CD4-positive, alpha-beta T cell treated with Interleukin-6 for 4 hours (primary cell): ENCODE data around the gene TMEM92.
"Not testable (repeated sequence)": the region's sequence is repeated elsewhere in the genome, so short reads cannot be mapped to it uniquely, and the experiment has no call there.

Experiments used
- DNase-seq: peaks from one replicate; pipeline ENCODE4 v3.0.0-alpha.2; 2020; ENCODE audit warnings: mixed read lengths

The TMEM92 gene

GRCh38 chr17:50262001-50262794 is 12.1 kb upstream of the TMEM92 start:
- no peak for DNase-seq

- DNase-seq, result no peak
Measured at GRCh38 chr17:50263331-50264262, 10.7 kb upstream of the TMEM92 start.

DNA sequence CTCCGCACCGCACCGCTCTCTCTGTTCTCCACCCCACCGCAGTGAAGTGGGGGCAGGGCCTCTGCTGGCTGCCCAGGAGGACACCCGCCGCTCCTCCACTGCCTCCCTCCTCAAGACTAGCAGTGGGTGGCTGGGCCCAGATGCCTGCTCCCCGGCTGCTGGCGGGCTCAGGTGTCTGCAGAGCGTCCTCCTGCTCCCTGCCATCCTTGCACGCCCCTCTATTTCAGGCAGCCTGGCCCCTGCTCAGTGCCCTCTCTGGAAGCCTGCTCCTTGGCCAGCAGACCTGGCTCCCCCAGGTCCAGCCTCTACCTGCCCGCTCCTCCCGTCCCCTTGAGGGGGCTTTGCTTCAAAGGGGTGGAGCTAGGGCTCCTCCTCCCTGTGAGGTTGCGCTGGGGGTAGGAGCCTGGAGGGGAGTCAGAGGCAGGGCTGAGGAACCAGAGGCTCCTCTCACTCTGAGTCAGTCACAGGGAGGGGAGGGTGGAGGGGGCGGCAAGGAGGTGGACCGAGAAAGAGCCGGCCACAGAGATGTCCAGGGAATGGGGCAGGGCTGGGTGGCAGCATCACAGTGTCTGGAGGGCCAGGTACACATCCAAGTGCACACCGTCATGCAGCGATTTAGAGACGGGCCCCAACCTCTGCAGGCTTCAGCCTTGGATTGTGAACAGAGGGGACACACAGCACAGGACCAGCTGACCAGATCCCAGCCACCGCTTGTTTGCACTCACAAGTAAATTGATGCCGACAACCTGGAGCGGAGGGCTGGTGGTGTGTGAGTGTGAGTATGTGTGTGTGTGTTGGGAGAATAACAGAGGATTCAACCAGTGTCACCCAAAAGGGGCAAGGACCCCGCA is 9.8 kb upstream of the TMEM92 start:
- no peak for DNase-seq

GRCh38 chr17:50265212-50265611 is 9.1 kb upstream of the TMEM92 start:
- DNase-seq, result no peak

DNA sequence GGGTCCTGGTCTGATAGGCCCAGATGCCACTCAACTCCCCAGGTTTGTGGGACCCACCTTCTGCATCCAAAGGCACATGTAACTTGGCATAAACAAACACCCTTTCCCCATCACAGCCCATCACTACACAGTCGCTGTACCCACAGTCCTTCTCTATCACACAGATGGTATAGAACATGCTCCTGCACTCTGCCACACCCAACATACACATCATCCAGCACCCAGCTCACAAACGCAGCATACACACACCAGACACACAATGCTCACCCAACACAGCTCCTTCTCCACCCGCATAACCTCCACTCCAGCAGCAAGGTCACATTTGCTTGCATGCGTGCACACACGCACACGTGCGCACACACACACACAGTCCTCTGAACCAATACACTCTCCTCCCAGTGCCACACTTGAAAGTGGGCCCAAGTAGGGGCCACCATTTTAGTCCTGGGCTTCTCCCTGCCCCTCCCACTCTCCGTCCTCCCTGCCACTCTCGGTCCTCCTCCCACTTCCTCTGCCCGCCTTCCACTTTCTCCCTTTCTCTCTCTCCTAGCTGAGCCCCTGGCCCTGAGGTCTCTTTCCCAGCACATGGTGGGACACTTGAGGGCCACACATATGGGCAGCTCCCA is 8.5 kb upstream of the TMEM92 start:
- DNase-seq, result no peak

DNA sequence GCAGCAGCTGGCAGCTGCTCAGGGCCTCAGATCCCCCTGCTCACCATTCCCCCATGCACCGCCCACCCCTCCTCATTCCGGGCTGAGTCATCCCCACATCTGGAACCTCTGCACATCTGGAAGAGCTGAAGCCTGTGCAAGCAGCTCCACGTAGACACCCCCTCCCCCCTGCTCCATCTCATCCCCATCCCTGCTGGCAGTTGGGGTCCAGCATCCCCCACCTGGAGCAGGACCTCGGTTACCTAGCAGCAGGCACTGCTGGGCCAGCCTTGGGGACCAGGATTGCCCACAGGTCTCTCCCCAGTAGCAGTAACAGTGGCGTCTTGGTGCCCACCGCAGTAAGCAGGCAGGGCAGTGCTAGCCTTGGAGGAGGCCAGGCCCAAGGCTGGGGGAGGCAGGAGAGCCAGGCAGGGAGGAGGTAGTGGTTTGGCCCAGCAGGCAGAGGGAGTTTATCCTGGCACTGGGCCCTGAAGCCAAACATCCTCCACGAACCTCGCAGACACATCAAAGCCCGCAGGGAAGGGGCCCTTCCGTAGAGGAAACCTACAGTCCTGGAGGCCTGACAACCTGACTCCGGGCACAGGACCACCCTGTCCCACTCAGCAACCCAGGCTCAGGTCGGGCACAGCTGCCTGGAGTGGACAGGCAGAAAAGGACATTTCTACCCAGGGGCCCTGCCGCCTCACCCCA is 7.7 kb upstream of the TMEM92 start:
- DNase-seq, result no peak

- DNase-seq, result no peak
Measured at GRCh38 chr17:50267074-50267841, 7.0 kb upstream of the TMEM92 start.

GRCh38 chr17:50268026-50268425 is 6.2 kb upstream of the TMEM92 start:
- no peak for DNase-seq

DNA sequence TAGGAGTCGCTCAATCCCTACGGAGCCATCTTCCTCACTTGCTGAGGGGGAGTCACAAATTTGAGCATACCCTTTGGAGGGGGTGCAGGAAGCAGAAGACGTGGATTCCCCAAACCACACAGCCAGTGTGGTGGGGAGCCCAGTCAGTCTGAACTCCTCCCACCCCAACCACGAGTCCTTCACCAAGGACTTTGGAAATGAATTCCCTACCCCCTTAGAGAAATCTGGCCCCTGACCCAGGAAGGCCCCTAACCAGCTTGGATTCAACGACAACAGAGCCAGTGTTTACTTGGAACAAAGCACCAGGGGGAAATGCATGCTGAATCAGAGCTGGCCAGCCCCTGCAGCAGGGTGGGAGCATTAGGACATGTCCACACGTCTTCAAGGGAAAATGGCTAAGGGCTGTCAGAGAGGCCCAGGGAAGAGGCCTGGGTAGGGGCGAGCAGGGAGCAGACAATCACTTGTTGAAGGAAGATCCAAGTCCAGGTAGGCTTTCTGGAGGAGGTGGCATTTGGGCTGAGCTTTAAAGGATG is 5.5 kb upstream of the TMEM92 start:
- no peak for DNase-seq

DNA sequence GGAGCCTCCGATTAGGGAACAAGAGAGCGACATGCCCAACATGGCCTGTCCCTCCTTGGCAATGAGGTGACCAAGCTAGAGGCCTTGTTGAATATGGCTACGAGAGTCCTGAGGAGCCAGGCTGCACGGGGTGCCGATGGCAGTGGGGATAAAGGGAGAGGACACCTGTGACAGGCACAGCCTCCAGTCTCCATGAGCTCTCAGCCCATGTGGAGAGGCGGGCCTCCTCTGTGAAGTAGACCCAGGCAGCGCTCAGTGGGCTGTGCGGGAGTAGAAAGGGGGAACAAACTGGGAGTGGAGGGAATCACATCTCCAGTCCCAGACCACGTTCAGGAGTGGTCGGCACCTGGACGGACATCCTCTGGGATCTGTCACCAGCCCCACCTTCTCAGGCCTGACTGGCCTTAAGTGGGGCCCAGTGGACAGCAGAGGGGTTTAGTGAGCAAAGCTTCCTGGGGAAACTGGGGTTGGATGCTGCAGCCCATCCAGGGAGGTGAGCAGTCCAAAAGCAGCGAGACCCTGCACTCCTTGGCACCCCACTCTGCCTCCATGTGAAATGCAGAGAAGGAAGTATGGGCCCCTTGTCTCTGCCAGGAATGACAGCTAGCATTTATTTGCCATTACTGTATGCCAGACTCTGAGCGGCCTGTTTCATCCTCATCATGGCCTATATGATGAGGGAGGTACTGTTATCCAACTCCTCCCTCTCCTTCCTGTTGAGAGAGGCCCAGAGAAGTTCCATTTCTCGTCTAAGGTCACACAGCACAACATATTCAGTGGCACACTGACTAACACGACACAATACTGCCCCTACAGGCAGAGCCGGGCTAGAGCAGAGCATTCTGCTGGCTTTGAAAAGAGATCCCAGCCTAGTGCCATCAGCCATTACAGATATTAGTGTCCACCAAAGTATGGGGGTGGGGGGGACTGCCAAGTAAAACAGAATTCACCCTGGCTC is 4.5 kb upstream of the TMEM92 start:
- DNase-seq, result peak; percentile 59

DNA sequence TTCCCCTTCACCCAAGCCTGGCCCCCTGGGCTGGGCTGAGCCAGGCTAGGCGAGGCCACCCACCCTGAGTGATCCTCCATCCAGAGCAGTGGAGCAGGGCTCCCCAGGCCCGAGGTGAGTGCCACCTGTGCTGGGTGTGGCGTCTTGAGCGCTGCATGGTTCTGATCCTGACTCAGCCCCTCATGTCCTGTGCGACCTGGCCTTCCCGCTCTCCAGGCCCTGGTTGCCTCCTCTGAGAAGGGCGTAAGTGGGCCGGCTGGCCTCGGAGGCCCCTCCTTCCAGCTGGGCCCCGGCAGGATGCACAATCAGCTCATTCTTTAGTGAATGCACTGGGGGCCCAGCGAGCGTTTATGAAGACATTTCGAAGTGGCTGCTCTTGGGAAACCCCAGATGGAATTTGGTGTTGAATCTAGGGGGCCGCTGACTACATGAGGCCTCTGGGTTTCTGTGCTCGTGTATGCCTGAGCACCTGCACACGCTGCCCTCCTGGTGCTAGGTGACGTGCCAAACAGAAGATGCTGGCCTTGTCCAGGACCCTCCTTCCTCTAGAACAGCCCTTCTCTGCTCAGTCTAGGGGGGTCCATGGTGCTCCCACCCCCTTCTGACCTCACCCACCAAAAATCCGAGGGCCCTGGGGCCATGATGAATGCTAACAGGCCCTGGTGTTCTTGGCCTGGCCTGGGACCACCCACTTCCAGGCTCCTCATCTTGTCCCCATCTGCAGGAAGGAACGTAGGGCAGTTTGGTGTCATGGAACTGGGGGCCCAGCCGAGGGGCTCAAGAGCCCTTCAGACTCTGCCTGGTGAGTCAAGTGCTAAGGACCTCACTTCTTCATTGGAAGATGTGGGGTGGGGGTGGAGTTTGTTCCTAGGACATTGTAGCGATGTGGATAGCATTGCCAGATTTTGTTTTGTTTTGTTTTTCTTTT is 3.6 kb upstream of the TMEM92 start:
- no peak for DNase-seq

DNA sequence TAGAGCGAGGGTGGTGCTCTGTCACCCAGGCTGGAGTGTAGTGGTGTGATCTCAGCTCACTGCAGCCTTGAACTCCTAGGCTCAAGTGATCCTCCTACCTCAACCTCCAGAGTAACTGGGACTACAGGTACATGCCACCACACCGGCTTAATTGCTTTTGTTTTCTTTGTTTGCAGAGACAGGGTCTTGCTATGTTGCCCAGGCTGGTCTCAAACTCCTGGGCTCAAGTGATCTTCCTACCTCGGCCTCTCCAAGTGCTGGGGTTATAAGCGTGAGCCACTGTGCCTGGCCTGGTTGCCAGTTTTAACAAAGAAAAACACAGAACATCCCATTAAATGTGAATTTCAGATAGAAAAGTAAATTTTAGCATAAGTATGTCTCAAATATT is 2.9 kb upstream of the TMEM92 start:
- DNase-seq, result not testable (repeated sequence)

DNA sequence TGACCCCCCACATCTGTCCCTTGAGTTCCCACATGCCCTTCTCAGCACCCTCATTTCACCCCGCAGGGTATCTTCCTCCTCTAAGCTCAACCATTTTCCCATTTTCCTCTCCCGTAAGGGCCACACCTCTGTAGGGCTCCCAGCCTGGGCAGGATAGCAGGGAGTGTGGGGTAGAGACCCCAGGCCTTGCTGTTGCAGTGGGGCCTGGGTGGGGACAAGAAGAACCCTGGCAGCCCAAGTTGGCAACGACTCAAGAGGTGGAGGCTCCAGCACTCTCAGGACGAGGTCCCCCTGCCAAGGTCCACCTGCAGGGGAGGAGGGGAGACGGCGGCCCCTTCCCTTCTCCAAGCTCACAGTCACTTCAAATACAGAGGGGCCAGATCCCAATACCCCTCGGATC is 2.0 kb upstream of the TMEM92 start:
- no peak for DNase-seq

DNA sequence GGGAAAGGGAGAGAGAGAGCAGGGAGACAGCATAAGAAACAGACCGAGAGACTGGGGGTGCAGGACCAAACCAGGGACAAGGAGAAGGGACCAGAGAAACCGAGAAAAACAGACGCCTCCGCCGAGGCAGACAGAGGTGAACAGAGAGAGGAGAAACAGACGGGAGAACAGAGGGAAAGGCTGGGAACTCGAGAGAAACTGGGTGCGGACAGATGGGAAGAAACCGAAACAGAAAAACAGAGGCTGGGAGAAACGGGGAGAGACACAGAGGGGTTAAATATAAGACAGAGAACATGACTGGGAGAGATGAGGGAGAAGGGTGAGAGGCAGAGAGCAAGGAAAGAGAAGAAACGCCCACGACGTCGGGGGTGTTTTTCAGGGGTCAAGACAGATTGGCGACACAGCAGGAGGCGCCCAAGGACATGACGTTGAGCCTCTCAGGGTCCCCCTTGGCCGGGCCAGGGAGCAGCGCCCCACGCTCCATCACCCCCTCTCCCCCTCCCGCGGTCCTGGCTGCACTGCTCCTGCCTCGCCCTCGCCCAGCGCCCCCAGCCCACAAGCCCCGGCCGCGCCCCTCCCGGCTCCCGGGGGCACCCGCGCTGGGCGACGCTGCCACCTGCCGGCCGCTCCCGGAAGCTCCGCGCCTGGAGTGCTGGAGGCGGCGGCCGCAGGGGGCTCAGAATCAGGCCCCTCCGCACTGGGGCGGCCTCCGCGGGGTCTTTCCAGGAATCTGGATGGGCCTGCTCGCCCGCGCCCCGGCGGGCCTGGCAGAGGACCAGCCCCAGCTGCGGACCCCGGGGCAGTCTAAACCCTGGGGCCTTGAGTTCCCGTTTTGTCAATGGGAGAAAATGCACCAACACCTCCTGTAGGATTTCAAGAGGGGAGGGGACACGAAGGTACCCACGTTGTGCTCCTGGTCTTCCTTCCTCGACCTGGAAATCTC is 1.3 kb upstream of the TMEM92 start:
- peak; percentile 58 for DNase-seq

GRCh38 chr17:50273654-50274040 is 619 bp upstream of the TMEM92 start:
- no peak for DNase-seq

DNA sequence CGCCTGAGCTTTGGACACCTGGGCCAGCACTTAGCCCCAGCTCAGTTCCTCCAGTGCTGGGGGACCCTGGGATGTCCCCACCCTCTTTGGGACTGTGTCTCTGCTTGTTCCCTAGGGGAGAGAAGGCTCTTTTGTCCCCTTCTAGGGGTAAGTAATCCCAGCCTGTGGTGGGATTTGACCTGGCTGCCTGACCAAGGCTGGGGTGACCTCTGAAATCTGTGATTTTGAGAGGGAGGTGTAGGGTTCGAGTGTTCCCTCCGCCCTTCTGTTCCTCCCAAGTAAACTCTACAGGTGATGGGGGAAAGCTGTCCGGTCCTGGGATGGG is 593 bp downstream of the TMEM92 start:
- no peak for DNase-seq

DNA sequence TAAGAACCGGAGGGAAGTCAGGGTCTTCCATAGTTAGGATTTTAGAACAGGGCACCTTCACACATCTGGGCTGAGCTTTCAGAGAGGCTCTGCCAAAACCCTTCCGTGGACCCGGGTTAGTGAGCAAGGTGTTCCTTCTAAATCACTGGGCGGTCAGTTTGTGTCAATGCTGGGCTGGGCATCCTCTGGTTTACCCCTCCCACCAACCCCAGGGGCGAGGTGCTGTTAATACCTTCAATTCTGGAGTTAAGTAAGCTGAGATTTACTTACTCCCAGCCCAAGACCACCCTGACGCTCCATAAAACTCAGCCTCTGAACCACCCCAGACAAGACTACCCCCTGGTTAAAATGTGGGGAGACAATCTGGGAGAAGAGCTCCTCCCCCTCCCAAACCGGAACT is 1.0 kb downstream of the TMEM92 start:
- DNase-seq, result no peak
